CD4-positive, alpha-beta T cell treated with Interleukin-10 for 1 hour (primary cell): Measurements from ENCODE around the gene KLHL13.
"Not testable (repeated sequence)": the region's sequence is repeated elsewhere in the genome, so short reads cannot be mapped to it uniquely, and the experiment has no call there.

Experiments used
- DNase-seq: peaks from one replicate; pipeline ENCODE4 v3.0.0-alpha.2; 2020

Gene KLHL13

GRCh38 chrX:118066867-118067515 lies 49.6 kb downstream of the KLHL13 start:
- no peak for DNase-seq

GRCh38 chrX:118062817-118063615 lies 53.6 kb downstream of the KLHL13 start:
- DNase-seq: no peak

- DNase-seq: no peak
These were observed 54.4 kb downstream of the KLHL13 start for GRCh38 chrX:118062048-118062789.

- DNase-seq: no peak
These were observed 57.7 kb downstream of the KLHL13 start for GRCh38 chrX:118058924-118059323.

GRCh38 chrX:118056870-118057269 lies 59.7 kb downstream of the KLHL13 start:
- no peak for DNase-seq

- DNase-seq: no peak
These were observed 66.9 kb downstream of the KLHL13 start for GRCh38 chrX:118049713-118050112.

GRCh38 chrX:118047446-118048186 lies 69.0 kb downstream of the KLHL13 start:
- no peak for DNase-seq

- DNase-seq: no peak
These were observed 77.0 kb downstream of the KLHL13 start for GRCh38 chrX:118039591-118039990.

- no peak for DNase-seq
These were observed 77.8 kb downstream of the KLHL13 start for GRCh38 chrX:118038614-118039365.

- DNase-seq: no peak
These were observed 90.0 kb downstream of the KLHL13 start for GRCh38 chrX:118026631-118027030.

- no peak for DNase-seq
These were observed 91.4 kb downstream of the KLHL13 start for GRCh38 chrX:118025226-118025625.

GRCh38 chrX:118024482-118024881 lies 92.1 kb downstream of the KLHL13 start:
- DNase-seq: no peak

- DNase-seq: no peak
These were observed 93.9 kb downstream of the KLHL13 start for GRCh38 chrX:118022753-118023152.

- no peak for DNase-seq
These were observed 100.2 kb downstream of the KLHL13 start for GRCh38 chrX:118016422-118016821.

GRCh38 chrX:118002417-118002816 lies 114.2 kb downstream of the KLHL13 start:
- DNase-seq: not testable (repeated sequence)

- DNase-seq: no peak
These were observed 116.1 kb downstream of the KLHL13 start for GRCh38 chrX:118000518-118000917.

- DNase-seq: no peak
These were observed 118.4 kb downstream of the KLHL13 start for GRCh38 chrX:117998171-117998570.

- DNase-seq: no peak
These were observed 119.6 kb downstream of the KLHL13 start for GRCh38 chrX:117996918-117997480.

GRCh38 chrX:117996408-117996807 lies 120.2 kb downstream of the KLHL13 start:
- DNase-seq: no peak

GRCh38 chrX:117995378-117995777 lies 121.2 kb downstream of the KLHL13 start:
- no peak for DNase-seq

- no peak for DNase-seq
These were observed 124.4 kb downstream of the KLHL13 start for GRCh38 chrX:117992192-117992723.

GRCh38 chrX:117990438-117990837 lies 126.2 kb downstream of the KLHL13 start:
- no peak for DNase-seq
